Ascending aorta (tissue), 2 donors: Measurements from ENCODE around the gene ANKRD11. TPM values are rescaled to one million over a fixed set of nuclear protein-coding genes. Genes with fewer than 3 reads are reported as not detected.

Source experiments
- DNase-seq, 2 donors: peaks; one replicate each; pipeline ENCODE4 v3.0.0-alpha.2; 2019; ENCODE audit warnings: low spot score in 2 of 2
- H3K27ac ChIP-seq, 2 donors: fragments of 200-600 bp; sonication (generic); one replicate each; pipeline ENCODE4 v1.5.1; 2016 to 2017; ENCODE audit warnings: mild to moderate bottlenecking in 1 of 2
- H3K27me3 ChIP-seq: fragments of 200-600 bp; sonication (generic); one replicate; pipeline ENCODE4 v1.5.1; 2017
- H3K36me3 ChIP-seq, 2 donors: fragments of 200-600 bp; sonication (generic); one replicate each; pipeline ENCODE4 v1.5.1; 2016
- H3K4me1 ChIP-seq, 2 donors: fragments of 200-600 bp; sonication (generic); one replicate each; pipeline ENCODE4 v1.5.1; 2016 to 2017; ENCODE audit warnings: mild to moderate bottlenecking in 1 of 2
- H3K4me3 ChIP-seq, 2 donors: fragments of 200-600 bp; sonication (generic); one replicate each; pipeline ENCODE4 v1.5.1; 2016 to 2017; ENCODE audit warnings: mild to moderate bottlenecking in 1 of 2
- H3K9me3 ChIP-seq, 2 donors: fragments of 200-600 bp; sonication (generic); one replicate each; pipeline ENCODE4 v1.5.1; 2016
- intact Hi-C: fragments of 100-400 bp; cut with DNase I; formaldehyde crosslinking; loops from one replicate; pipeline ENCODE4 v1.15.1; 2023
- total RNA-seq: library from RNA; depleted of rRNA; stranded (reverse); fragments of >200 nt; gene quantifications from one replicate; pipeline ENCODE4 v1.1.0, GENCODE V29; 2016
- TF ChIP-seq, protein P1 (sequence below), 3 experiments: fragments of 200-600 bp in 2 of 3; fragments of 450-650 bp in 1 of 3; sonication (generic) in 2 of 3; IDR thresholded peaks; one replicate each; pipeline ENCODE4 v1.5.1; 2016 to 2019; ENCODE audit warnings: antibody characterized with exemption in 3 of 3, mild to moderate bottlenecking in 1 of 3, moderate library complexity in 1 of 3

ANKRD11 gene
- total RNA-seq, 1 donor from 2014 or later = 124 TPM

DNA sequence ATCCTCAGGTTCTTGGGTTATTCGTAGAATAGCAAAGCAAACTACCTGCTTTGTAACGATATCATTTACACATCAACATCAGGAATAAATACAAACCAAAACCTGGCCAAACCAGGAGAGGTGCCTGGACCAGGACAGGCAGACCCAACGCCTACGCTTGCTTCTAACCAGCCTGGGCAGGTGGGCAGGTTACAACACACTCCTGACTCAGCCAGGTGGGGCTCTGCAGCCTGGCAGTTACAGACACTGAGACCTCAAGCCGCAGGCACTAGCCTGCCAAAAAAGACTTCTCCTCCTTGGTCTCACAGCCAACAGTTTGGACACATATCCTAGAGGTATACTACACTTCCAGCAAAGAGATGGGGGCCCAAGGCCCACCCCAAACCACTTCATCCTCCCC lies 14.0 kb downstream of the ANKRD11 start:
- Histone ChIP-seq H3K27me3 (no peaks in the 10 kb centered on the region), H3K4me3 (no peak overlapping the region), H3K36me3 (no peaks in the 10 kb centered on the region), H3K9me3 (no peaks in the 10 kb centered on the region), H3K4me1 (peaks cover 3 to 38% of the 10 kb centered on the region in 2 donors), H3K27ac (no peak overlapping the region)
- TF ChIP-seq, protein P1, sequence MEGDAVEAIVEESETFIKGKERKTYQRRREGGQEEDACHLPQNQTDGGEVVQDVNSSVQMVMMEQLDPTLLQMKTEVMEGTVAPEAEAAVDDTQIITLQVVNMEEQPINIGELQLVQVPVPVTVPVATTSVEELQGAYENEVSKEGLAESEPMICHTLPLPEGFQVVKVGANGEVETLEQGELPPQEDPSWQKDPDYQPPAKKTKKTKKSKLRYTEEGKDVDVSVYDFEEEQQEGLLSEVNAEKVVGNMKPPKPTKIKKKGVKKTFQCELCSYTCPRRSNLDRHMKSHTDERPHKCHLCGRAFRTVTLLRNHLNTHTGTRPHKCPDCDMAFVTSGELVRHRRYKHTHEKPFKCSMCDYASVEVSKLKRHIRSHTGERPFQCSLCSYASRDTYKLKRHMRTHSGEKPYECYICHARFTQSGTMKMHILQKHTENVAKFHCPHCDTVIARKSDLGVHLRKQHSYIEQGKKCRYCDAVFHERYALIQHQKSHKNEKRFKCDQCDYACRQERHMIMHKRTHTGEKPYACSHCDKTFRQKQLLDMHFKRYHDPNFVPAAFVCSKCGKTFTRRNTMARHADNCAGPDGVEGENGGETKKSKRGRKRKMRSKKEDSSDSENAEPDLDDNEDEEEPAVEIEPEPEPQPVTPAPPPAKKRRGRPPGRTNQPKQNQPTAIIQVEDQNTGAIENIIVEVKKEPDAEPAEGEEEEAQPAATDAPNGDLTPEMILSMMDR (IDR thresholded peaks at IDR 0.05) = no peak
- no peak for DNase-seq
- intact Hi-C loops = no loop called here

GRCh38 chr16:89475144-89475543 lies 15.2 kb downstream of the ANKRD11 start:
- TF ChIP-seq, protein P1 (IDR thresholded peaks at IDR 0.05) = no peak
- Histone ChIP-seq H3K4me3 (no peak overlapping the region), H3K36me3 (no peaks in the 10 kb centered on the region), H3K27me3 (no peaks in the 10 kb centered on the region), H3K27ac (no peak overlapping the region), H3K4me1 (peaks cover 5 to 43% of the 10 kb centered on the region in 2 donors), H3K9me3 (no peaks in the 10 kb centered on the region)
- intact Hi-C loops = no loop called here
- no peak for DNase-seq

GRCh38 chr16:89473791-89474414 lies 16.5 kb downstream of the ANKRD11 start:
- Histone ChIP-seq H3K9me3 (no peaks in the 10 kb centered on the region), H3K36me3 (no peaks in the 10 kb centered on the region), H3K27me3 (no peaks in the 10 kb centered on the region), H3K4me1 (peaks cover 5 to 33% of the 10 kb centered on the region in 2 donors), H3K4me3 (no peak overlapping the region), H3K27ac (no peak overlapping the region)
- TF ChIP-seq, protein P1 (IDR thresholded peaks at IDR 0.05) = no peak
- DNase-seq = no peak
- intact Hi-C loops = no loop called here

- TF ChIP-seq, protein P1 (IDR thresholded peaks at IDR 0.05) = no peak
- no peak for DNase-seq
These were observed 17.1 kb downstream of the ANKRD11 start for GRCh38 chr16:89473136-89473712.

DNA sequence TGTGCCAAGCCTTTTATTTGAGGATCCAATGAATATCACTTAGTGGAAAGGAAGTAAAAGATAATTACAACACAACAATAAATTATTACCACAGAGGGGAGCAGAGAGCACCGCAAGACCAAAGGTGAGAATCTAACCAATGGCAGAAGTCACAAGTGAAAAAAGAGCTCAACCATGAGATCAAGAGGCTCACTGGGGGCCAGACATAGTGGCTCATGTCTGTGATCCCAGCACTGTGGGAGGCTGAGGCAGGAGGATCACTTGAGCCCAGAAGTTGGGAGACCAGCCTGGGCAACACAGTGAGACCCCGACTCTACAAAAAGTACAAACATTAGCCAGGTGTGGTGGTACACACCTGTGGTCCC lies 17.7 kb downstream of the ANKRD11 start:
- Histone ChIP-seq H3K9me3 (no peaks in the 10 kb centered on the region), H3K4me3 (no peak overlapping the region), H3K27me3 (no peaks in the 10 kb centered on the region), H3K27ac (no peak overlapping the region), H3K36me3 (no peaks in the 10 kb centered on the region), H3K4me1 (peaks cover 5 to 29% of the 10 kb centered on the region in 2 donors)
- intact Hi-C loops = no loop called here
- no peak for DNase-seq
- TF ChIP-seq, protein P1 (IDR thresholded peaks at IDR 0.05) = no peak

More at GRCh38 chr16:89473136-89473712, 17.1 kb downstream of the ANKRD11 start:
- Histone ChIP-seq H3K4me1 (peaks cover 5 to 32% of the 10 kb centered on the region in 2 donors), H3K4me3 (no peak overlapping the region), H3K27me3 (no peaks in the 10 kb centered on the region), H3K36me3 (no peaks in the 10 kb centered on the region), H3K9me3 (no peaks in the 10 kb centered on the region), H3K27ac (no peak overlapping the region)
- intact Hi-C loops = no loop called here
